GM12878 (cell line): ENCODE results near the gene ICAM4. TPM values are rescaled to one million over a fixed set of nuclear protein-coding genes. Genes with fewer than 3 reads are reported as not detected.

Source experiments
- ATAC-seq: fragments of 200-7000 bp; cut with Tn5 transposase; 3 replicates; pipeline ENCODE4 v1.9.1; 2020; ENCODE audit warnings: mild to moderate bottlenecking, moderate library complexity
- BruUV-seq: library from RNA; stranded (reverse); fragments of 400-500 nt; replicated peaks from 2 replicates; lab custom pipeline; 2021; lab: Mats Ljungman, UMichigan
- CTCF ChIA-PET: fragments of 300-600 bp; sonication (Branson Sonifier 250); formaldehyde crosslinking; extraction: SDS; loops from one replicate; lab custom pipeline; 2021; ENCODE audit warnings: inconsistent platforms; lab: Yijun Ruan, JAX
- POLR2A ChIA-PET: fragments of 350-600 bp; formaldehyde crosslinking; extraction: SDS; loops from one replicate; lab custom pipeline; 2021; ENCODE audit warnings: inconsistent platforms; lab: Charles Lee
- RAD21 ChIA-PET: fragments of 300-600 bp; sonication (Branson Sonifier 250); formaldehyde crosslinking; loops from one replicate; lab custom pipeline; 2023; ENCODE audit warnings: antibody characterized with exemption; ENCODE audit not compliant: unreplicated experiment; lab: Charles Lee
- SMC1A ChIA-PET: fragments of 300-600 bp; sonication (Branson Sonifier 250); formaldehyde crosslinking; loops from one replicate; lab custom pipeline; 2023; ENCODE audit not compliant: unreplicated experiment, uncharacterized antibody; lab: Charles Lee
- DNase-seq: peaks from one replicate; pipeline ENCODE4 v3.0.0-alpha.2; 2011; ENCODE audit warnings: low read depth, low spot score
- FAIRE-seq: peaks from 3 replicates; lab custom pipeline; 2011; peaks lifted over from hg19 to GRCh38; lab: Jason Lieb, UNC
- H2AFZ ChIP-seq: 2 replicates; pipeline ENCODE4 v1.6.0; 2011; ENCODE audit warnings: low read depth, low read length, control low read depth; ENCODE audit not compliant: control insufficient read depth
- H3K27ac ChIP-seq: 2 replicates; pipeline ENCODE4 v1.5.1; 2011; ENCODE audit warnings: control low read depth; ENCODE audit not compliant: control insufficient read depth, insufficient read depth
- H3K27me3 ChIP-seq, 2 experiments: replicated peaks in 1 of 2; 2 replicates each; pipeline versions ENCODE4 v1.6.0 to v1.6.1; 2011; ENCODE audit warnings: low read length in 1 of 2; ENCODE audit not compliant: control insufficient read depth in 2 of 2, insufficient read depth in 2 of 2
- H3K36me3 ChIP-seq, 2 experiments: 2 replicates each; pipeline ENCODE4 v1.5.1; 2011; ENCODE audit warnings: low read length in 1 of 2; ENCODE audit not compliant: control insufficient read depth in 2 of 2, insufficient read depth in 2 of 2
- H3K4me1 ChIP-seq: 2 replicates; pipeline ENCODE4 v1.6.1; 2011; ENCODE audit warnings: mild to moderate bottlenecking, low read length, moderate library complexity, mixed read lengths; ENCODE audit not compliant: control insufficient read depth, insufficient read depth
- H3K4me2 ChIP-seq: 2 replicates; pipeline ENCODE4 v1.6.0; 2011; ENCODE audit warnings: control low read depth; ENCODE audit not compliant: control insufficient read depth, insufficient read depth
- H3K4me3 ChIP-seq: fragments of 200-600 bp; sonication (generic); 2 replicates; pipeline ENCODE4 v1.5.1; 2016
- H3K79me2 ChIP-seq: 2 replicates; pipeline ENCODE4 v1.6.0; 2011; ENCODE audit warnings: low read length; ENCODE audit not compliant: control insufficient read depth, insufficient read depth
- H3K9ac ChIP-seq: 2 replicates; pipeline ENCODE4 v1.8.0; 2011; ENCODE audit warnings: low read length, control low read depth, mixed read lengths; ENCODE audit not compliant: control insufficient read depth, insufficient read depth
- H3K9me3 ChIP-seq: replicated peaks from 3 replicates; pipeline ENCODE4 v1.5.1; 2011; ENCODE audit warnings: mild to moderate bottlenecking, low read length; ENCODE audit not compliant: control insufficient read depth, insufficient read depth
- H4K20me1 ChIP-seq: 2 replicates; pipeline ENCODE4 v1.6.0; 2011; ENCODE audit not compliant: control insufficient read depth, insufficient read depth
- ATF3 ChIP-seq: IDR thresholded peaks from 2 replicates; pipeline ENCODE4 v1.6.1; 2011; ENCODE audit warnings: low read depth, mild to moderate bottlenecking, low read length, moderate library complexity, borderline replicate concordance; ENCODE audit errors: extremely low read depth
- BACH1 ChIP-seq: fragments of 450-650 bp; IDR thresholded peaks from 2 replicates; pipeline ENCODE4 v1.6.1; 2017; ENCODE audit warnings: mild to moderate bottlenecking, borderline replicate concordance
- E4F1 ChIP-seq: fragments of 450-650 bp; IDR thresholded peaks from 2 replicates; pipeline ENCODE4 v1.6.1; 2018; ENCODE audit warnings: borderline replicate concordance, mild to moderate bottlenecking; ENCODE audit not compliant: partially characterized antibody
- ETV6 ChIP-seq, 2 experiments: fragments of 450-650 bp in 1 of 2; IDR thresholded peaks in 1 of 2; conservative IDR thresholded peaks in 1 of 2; 2 replicates each; pipeline ENCODE4 v1.6.1; 2014; ENCODE audit warnings: antibody characterized with exemption in 1 of 2, borderline replicate concordance in 1 of 2, low read depth in 1 of 2, mild to moderate bottlenecking in 1 of 2, moderate library complexity in 1 of 2
- JUNB ChIP-seq: IDR thresholded peaks from 2 replicates; pipeline ENCODE4 v1.6.1; 2016; ENCODE audit warnings: antibody characterized with exemption, mild to moderate bottlenecking
- RAD21 ChIP-seq: IDR thresholded peaks from 2 replicates; pipeline ENCODE4 v1.6.1; 2011; ENCODE audit warnings: mild to moderate bottlenecking, low read depth, low read length, moderate library complexity; ENCODE audit not compliant: insufficient read depth
- RFX5 ChIP-seq: IDR thresholded peaks from 2 replicates; pipeline ENCODE4 v1.6.1; 2011; ENCODE audit warnings: low read depth, low read length, improper control_type of control experiment
- ZNF687 ChIP-seq: fragments of 450-650 bp; IDR thresholded peaks from 2 replicates; pipeline ENCODE4 v1.6.1; 2017; ENCODE audit warnings: mild to moderate bottlenecking, moderate library complexity
- ZZZ3 ChIP-seq: IDR thresholded peaks from 2 replicates; pipeline ENCODE4 v1.6.1; 2011; ENCODE audit warnings: low read depth; ENCODE audit not compliant: control insufficient read depth, insufficient read length
- WGBS: methylation state at CpG from one replicate; pipeline ENCODE4 v1.1.6; 2016; ENCODE audit warnings: low lambda C conversion rate; ENCODE audit not compliant: insufficient replicate concordance, insufficient coverage; ENCODE audit errors: missing lambda C conversion rate; 5-methylcytosine and 5-hydroxymethylcytosine counted together
- in situ Hi-C: fragments of 300-500 bp; cut with MboI; formaldehyde crosslinking; loops from 9 replicates; pipeline ENCODE4 v1.14.3; 2018; ENCODE audit warnings: mixed read lengths
- intact Hi-C: fragments of 100-400 bp; cut with micrococcal nuclease; formaldehyde crosslinking; loops from one replicate; pipeline ENCODE4 v1.14.2; 2022; ENCODE audit not compliant: unreplicated experiment
- polyA plus RNA-seq, 11 experiments: library from polyadenylated mRNA; depleted of rRNA in 4 of 11; unstranded in 6 of 11; stranded (reverse) in 5 of 11; fragments of >200 nt; fragmentation: Nextera tagmentation in 4 of 11; fragmentation: Illumina TruSeq in 1 of 11; extraction: Ambion mirVana in 4 of 11; extraction: Trizol in 1 of 11; gene quantifications; 1 replicate in 1 of 11; 2 replicates in 10 of 11; pipeline versions ENCODE4 v1.2.1 to v1.2.3, GENCODE V29; 2011 to 2016; ENCODE audit warnings: inconsistent platforms in 2 of 11, missing spikeins in 2 of 11, low read depth in 1 of 11
- total RNA-seq, 4 experiments: library from RNA; depleted of rRNA in 3 of 4; stranded (reverse); fragments of >200 nt in 3 of 4; fragmentation: Illumina TruSeq in 1 of 4; extraction: Trizol in 1 of 4; gene quantifications; 2 replicates each; pipeline versions ENCODE4 v1.2.1 to v1.2.3, GENCODE V29; 2013 to 2021

Gene ICAM4
- total and polyA plus RNA-seq, 10 of the 15 experiments (the other 5 are each of a cell fraction or from before 2014, with no cell fraction given), result 0.31 to 5.1 (median 1.7) TPM

GRCh38 chr19:10318807-10319682, 32.3 kb downstream of the ICAM4 start (continued):
- TF ChIP-seq E4F1 (no peak), RAD21 (no peak), JUNB (no peak), ATF3 (no peak)

GRCh38 chr19:10320602-10321416, 34.1 kb downstream of the ICAM4 start:
- CTCF ChIA-PET, result no interaction called here
- DNase-seq (no peak), FAIRE-seq (no peak), ATAC-seq (no peak)
- Histone ChIP-seq H4K20me1 (no peaks in the 10 kb centered on the region), H3K27me3 (no peaks in the 10 kb centered on the region), H3K79me2 (no peaks in the 10 kb centered on the region), H3K9me3 (no peaks in the 10 kb centered on the region), H3K27ac (no peak overlapping the region), H3K9ac (no peak overlapping the region), H3K36me3 (peaks cover 2 to 45% of the 10 kb centered on the region in 2 experiments; a peak in 3 of 4 replicates), H3K4me1 (no peaks in the 10 kb centered on the region), H3K4me2 (no peak overlapping the region), H2AFZ (no peak overlapping the region), H3K4me3 (no peak overlapping the region)
- intact Hi-C loops (no loop called here), in situ Hi-C loops (no loop called here)
- no TSS peak for BruUV-seq
- POLR2A ChIA-PET, result interaction anchor here (0.5 kb wide), 1 partner anchor 487 kb away, joined by 3 read pairs; no protein-coding TSS in a partner anchor
- SMC1A ChIA-PET, result no interaction called here
- TF ChIP-seq ETV6 (conservative IDR thresholded peaks at IDR 0.05 in 1 of 2, IDR thresholded peaks at IDR 0.05 in 1 of 2; ENCODE audit: borderline replicate concordance in 1 of 2, low read depth in 1 of 2), result no peak
- TF ChIP-seq ZZZ3, result no peak
- TF ChIP-seq ATF3, result no peak
- TF ChIP-seq RFX5, result no peak
- TF ChIP-seq ZNF687, result no peak
- TF ChIP-seq BACH1, result no peak
- RAD21 ChIA-PET, result no interaction called here
- WGBS, result 97% methylated on average over 25 of the region's 32 CpGs
